NCI-H446 treated with DMSO at 0.1 percent for 48 hours (cell line): ENCODE results near the gene TSACC.
"Not testable (repeated sequence)": the region's sequence is repeated elsewhere in the genome, so short reads cannot be mapped to it uniquely, and the experiment has no call there.

Source experiments
- DNase-seq: peaks from one replicate; lab custom pipeline; 2025; lab: John Stamatoyannopoulos, UW

TSACC gene

DNA sequence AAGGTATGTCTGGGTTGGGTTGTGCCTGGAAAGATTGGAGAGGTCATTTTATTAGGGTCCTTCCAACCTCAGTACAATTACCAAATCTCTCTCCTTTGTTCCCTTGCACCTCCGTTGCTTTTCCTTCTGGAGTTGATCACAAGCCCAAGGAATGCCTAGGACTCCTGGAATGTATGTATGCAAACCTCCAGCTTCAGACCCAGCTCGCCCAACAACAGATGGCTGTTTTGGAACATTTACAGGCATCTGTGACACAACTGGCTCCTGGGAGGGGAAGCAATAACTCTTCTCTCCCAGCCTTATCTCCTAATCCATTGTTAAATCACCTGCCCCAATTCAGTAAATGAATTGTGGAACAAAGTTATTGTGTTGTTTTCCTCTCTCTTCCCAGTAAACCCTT is 8.3 kb downstream of the TSACC start:
- no peak for DNase-seq

DNA sequence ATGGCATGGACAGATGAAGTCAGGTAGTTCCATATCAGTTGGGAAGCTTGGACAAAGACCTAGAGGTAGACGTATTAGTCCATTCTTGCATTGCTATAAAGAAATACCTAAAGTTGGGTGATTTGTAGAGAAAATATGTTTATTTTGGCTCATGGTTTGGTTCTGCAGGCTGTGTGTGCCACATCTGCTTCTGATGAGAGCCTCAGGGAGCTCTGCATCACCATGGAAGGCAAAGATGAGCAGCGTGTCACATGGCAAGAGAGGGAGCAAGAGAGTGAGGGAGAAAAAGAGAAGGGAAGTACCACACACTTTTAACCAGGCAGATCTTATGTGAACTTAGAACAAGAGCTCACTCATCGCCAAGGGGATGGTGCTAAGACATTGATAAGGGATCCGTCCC is 9.0 kb downstream of the TSACC start:
- DNase-seq = no peak

DNA sequence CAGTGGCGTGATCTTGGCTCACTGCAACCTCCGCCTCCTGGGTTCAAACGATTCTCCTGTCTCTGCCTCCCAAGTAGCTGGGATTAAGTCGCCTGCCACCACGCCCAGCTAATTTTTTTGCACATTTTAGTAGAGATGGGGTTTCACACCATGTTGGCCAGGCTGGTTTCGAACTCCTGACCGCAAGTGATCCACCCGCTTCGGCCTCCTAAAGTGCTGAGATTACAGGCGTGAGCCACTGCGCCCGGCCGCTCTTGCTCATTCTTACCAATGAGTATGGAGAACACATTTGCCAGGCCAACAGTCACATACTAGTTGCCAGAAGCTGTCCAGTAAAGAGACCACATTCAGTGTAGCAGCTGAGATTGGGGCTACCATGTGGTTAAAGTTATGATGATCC is 14.2 kb downstream of the TSACC start:
- not testable (repeated sequence) for DNase-seq

DNA sequence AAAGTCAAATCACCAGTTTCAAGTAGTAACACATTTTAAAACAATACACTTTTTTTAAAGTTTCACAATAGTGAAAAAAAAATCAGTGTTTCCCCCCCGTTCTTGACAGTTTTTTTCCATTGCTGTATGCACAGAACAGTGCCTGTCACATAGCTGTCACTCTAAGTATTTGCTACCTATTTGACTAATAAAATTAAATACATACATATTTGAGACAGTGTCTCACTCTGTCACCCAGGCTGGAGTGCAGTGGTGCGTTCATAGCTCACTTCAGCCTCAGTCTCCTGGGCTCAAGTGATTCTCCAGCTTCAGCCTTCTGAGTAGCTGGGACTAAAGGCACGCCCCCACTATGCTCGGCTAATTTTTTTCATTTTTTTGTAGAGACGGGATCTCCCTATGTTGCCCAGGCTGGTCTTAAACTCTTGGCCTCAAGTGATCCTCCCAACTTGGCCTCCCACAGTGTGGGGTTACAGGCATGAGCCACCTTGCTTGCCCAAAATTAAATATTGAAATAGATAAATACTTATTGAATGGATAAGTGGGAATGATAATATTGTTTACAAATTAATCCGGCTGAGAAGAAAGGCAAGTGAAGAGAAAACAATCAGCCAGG is 18.0 kb downstream of the TSACC start:
- no peak for DNase-seq

DNA sequence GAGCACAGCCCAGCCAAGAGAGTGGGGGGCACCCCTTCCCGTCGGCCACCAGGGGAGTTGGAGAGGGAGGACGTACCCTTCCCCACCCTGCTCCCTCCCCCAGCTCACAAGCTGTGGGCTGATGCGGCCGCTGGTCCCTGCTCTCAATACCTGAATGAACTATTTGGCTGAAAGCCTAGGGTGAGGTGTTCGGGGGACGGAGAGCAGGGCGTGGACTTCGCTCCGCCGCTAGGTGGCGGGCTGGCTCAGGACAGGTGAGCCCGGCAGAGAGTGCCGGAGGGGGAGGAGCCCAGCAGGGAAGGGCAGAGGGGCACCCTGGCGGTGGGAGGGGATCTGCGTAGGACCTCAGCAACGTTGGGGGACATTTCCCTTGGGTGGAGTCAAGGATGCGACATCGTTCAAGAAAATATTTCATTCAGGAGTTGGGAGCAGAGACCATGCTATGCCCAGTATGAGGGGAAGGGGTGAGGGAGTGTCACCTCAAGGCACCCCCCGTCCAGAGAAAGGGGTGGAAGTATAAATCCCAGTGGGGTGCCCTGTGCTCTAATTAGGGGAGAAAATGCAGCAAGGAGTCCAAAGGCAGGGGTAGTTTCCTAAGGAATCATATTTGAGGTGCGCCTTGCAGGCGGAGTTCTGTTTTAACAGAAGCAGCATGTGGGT is 18.7 kb downstream of the TSACC start:
- no peak for DNase-seq

DNA sequence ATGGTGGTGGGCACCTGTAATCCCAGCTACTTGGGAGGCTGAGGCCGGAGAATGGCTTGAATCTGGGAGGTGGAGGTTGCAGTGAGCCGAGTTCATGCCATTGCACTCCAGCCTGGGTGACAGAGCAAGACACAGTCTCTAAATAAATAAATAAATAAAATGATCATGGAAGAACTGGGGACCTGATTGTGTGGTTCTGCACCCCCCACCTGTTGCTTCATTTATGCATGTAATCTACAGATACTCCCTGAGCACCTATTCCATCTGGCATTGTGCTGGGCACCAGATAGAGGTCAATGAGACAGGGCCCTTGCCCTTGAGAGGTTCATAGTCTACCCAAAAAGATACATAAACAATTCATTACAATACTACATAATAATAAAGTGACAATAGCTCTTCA is 19.7 kb downstream of the TSACC start:
- DNase-seq = no peak

DNA sequence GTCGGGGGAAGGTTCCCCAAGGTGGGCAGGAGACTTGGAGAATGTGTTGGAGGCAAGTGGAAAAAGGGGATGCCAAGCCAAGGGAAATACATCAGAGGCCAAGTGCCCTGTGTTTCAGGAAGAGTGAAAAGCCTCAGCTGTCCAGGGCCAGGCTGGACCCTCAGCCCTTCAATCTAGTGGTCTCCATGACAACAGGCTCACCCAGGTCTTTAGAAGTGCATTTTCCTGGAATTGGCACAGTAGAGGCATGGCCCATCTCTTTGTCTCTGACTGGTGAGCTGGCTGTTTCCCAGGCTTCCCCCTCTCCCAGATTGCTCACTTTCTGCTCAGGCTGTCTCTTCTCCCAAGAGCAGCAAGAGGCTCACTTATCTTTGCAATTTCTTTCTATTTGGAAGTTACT is 20.3 kb downstream of the TSACC start:
- no peak for DNase-seq

DNA sequence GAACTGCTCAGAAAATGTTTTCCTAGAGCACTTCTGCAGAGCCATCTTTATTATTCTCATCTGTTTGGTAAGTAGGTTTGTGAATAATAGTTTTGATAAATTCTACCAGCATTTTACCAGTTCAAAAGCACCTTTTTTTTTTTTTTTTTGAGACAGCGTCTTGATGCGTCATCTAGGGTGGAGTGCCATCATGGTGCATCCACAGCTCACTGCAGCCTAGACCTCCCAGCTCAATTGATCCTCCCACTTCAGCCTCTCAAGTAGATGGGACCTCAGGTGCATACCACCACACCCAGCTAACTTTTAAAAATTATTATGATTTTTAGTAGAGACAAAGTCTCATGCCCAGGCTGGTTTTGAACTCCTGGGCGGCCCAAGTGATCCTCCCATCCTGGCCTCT is 20.9 kb downstream of the TSACC start:
- no peak for DNase-seq

DNA sequence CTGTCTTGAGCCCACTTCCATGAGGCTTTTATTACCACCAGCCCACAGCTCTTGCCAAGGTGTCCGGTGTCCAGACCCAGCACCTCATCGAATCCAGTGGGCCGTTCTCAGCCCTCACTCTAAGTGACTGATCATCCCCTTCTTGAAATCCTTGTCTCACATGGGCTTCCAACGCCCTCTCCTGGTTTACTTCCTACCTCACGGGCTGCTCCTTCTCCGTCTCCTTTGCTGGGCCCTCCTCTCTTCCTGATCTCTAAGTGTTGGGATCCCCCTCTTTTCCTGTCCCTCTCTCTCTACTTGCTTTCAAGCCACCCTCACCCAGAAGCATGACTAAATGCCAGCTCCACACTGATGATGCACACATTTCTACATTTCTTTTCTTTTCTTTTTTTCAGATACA is 21.6 kb downstream of the TSACC start:
- DNase-seq = no peak

DNA sequence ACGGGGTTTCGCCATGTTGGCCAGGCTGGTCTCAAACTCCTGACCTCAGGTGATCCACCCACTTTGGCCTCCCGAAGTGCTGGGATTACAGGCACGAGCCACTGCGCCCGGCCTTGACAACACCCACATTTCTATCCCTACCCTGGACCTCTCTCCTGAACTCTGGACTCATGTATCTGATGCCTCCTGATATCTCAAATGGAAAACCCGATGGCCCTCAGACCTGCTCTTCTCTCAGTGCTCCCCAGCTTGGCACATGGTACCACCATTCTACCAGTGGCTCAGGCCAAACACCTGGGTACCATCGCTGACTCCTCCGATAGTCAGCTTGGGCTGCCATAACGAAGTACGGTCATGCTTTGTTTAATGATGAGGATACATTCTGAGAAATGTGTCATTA is 22.2 kb downstream of the TSACC start:
- DNase-seq = no peak

DNA sequence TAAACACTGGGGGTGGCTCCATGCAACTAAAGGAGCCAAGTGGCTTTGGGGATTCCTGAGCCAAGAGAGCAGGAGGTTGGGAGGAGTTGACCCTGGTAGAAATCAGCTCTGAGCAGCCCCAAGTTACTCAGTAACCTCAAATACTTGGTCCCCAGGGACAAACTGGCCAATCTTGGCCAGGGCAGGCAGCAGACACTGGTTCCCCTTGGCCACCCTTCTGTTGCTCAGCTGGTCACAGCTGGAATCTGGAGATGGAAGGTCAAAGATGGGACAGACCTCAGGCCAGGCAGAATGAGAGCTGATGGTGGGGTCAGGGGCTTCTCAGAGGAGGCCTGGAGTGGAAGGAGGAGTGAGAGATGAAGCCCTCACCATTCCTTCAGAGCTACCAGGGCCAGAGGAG is 27.4 kb downstream of the TSACC start:
- no peak for DNase-seq

DNA sequence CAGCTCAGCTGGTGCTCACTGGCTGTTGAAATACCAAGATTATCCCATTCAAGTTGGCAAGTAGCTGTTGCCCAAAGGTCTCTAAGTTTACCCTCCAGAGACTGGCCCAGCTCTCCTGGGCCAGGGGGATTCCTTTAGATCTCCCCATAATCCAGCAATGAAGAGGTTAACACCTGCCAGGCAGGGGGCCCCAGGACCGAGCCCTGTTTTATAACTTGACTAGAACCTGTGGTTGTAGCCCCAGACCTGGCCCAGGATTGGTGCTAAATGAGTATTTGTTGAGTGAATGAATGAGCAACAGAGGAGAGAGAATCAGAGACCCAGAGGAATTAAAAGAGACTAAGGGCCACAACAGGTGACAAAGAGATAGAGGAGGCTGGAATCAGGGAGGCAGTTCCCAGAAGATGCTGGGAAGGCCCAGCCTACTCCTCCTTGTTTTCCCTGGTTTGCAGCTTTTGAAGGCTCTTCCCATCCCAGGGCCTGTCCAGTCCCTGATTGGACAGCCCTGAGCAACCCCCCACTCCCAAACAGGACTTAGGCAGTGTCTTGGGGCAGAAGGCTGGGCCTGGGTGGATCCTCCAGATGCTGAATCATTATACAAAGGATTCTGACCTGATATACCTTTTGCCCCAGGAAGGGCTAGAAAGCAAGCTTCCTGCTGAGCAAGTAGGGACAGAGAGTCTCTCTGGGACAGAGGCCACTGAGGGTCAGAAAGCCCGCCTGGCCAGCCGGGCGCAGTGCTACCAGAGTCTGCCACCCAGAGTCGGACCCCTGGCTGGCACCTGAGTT is 28.2 kb downstream of the TSACC start:
- DNase-seq = no peak

DNA sequence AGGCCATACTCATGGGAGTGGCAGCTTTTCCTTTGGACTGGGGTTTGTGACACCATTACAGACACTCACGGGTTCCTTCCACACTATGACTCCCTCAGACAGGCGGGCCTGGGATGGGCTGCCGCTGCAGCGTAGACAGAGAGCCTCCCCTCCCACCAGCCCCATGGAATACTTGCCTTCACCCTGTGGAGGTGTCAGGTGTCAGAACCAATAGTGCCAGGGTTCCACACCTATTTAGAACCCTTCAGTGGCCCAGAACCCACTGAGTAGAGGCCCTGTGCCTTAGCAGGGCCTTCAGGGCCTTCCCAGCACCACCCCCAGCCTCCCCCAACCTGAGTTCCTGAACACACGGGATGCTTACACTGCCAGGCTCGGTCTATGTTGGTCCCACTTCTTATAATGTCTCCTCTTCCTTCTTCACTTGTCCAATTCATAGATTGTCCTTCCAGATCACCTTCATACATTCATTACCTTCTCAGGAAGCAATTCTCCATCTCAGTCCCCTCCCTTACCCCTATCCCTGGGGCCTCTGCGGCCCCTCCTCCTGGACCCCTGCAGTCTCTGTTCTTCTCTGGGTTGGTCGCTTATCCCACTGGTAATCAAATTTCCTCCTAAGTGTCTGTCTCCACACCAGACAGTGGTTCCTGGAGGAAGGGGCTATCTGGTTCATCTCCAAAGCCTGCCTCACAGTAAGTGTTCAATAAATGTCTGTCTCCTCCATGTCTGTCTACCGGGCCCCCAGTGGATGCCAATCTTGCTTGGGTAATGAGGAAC is 29.2 kb downstream of the TSACC start:
- no peak for DNase-seq

DNA sequence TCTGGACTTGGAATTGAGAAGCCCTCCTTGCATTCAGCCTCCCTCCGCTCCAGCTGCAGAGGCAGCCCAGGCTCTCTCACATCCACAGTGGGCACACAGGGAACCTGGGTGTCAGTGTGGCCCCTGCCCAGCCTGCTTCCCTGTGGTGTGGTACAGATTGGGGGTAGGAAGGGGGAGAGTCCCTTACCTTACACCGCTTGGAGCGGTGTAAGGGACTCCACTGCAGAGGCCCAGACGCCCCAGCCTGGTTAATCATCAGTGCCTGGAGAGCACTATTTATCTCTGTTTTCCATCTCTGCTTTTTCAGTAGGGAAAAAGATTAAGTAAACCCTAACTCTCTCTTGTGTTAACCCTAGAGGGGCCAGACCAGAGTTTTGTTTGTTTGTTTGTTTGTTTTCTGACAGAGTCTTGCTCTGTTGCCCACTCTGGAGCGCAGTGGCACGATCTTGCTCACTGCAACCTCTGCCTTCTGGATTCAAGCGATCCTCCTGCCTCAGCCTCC is 29.9 kb downstream of the TSACC start:
- DNase-seq = no peak

DNA sequence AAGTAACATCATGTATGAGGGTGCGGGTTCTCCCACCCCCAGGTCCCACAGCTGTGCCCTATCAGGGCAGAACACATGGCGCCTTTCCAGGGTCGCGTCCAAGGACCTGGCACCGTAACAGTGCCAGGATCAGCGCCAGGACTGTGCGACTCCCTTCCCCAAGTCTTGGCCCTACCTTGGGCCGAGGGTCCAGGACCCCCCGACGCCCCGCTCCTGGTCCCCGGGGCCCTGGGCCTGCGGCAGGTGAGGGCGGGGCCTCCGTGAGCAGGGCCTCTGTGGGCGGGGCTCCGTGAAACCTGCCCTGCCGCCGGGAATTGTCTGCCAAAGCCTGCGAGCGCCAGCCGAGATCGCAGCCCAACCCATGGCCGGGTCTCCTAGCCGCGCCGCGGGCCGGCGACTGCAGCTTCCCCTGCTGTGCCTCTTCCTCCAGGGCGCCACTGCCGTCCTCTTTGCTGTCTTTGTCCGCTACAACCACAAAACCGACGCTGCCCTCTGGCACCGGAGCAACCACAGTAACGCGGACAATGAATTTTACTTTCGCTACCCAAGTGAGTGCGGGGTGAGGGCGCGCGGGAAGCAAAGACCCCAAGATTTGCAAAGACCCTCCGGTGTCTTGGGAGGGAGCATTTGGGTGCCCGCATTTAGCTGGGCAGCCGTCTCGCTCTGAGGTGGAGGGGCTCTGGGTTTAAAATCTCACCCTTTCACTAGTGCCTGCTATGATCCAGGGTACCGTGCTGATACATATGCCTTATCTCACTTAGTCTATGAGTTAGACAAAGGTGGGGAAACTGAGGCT is 30.8 kb downstream of the TSACC start, which contains the start of gene RHBG:
TSS of gene RHBG (plus strand) at position 323 of the 796 bp plus-strand sequence. CDS start at position 362, 39 bp downstream.
- DNase-seq = no peak

DNA sequence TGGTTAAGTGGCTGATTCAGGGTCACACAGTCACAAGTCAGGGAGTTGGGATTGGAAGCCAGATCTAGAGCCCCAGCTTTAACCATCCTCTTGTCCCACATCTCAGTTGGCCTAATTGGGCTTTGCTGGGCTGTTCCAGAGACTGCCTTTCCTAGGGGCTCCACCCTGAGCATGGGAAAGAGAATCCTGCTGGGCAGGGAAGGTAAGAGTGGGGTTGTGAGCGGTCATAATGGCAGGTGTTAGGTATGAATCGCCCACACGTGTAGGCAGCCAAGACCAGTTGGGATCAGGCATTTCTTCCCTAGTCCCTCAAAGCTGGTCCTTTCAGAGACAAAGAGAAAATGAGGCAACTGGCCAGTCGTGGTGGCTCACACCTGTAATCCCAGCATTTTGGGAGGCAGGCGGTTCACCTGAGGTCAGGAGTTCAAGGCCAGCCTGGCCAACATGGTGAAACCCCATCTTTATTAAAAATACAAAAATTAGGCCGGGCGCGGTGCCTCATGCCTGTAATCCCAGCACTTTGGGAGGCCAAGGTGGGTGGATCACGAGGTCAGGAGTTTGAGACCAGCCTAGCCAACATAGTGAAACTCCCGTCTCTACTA is 31.5 kb downstream of the TSACC start:
- DNase-seq = not testable (repeated sequence)

DNA sequence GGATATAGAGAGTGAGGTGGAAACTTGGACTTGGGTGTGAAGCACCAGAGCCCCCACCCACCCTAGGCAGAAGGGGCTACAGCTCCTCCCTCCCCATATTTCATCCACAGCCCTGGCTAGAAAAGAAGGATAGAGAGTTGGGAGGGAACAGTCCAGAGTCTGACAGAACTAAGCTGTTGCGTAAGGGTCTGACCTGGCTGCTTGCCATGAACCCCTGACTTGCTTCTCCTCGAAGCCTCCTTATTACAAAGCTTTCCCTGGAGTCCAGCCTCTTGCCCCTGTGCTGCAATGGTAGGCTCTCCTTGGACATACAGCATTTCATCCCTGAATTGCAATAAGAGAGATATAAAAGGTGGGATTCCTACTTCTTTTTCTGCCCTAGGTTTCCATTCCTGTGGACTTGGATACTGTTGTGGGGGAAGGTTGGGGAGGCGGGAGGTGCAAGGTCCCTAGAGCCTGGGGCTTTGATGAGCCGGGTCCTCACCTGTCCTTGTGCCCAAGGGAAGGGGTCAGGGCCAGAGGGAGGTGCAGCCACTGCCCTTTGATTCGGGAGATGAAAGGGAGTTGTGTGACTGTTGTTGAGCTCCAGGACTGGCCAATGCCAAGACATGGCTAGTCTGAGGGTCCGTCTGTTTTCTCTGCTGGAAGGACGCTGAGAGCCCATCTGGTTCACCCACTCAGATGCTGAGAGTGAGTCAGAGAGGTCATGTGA is 33.4 kb downstream of the TSACC start:
- peak; percentile 29 for DNase-seq

DNA sequence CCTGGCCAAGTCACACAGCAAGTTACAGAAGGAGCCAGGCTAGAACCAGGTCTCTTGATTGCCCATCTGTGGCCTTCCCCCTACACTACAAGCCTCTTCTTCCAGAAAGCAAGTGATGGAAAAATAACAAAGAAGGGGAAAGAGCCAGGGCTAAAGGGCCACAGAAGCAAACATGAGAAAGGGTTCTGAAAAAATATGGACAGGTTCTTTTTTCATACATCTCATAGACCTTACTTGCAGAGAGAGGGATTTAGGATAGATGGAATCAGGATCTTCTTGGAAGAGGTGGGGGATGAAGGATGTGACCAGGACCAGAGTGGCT is 33.9 kb downstream of the TSACC start:
- no peak for DNase-seq

DNA sequence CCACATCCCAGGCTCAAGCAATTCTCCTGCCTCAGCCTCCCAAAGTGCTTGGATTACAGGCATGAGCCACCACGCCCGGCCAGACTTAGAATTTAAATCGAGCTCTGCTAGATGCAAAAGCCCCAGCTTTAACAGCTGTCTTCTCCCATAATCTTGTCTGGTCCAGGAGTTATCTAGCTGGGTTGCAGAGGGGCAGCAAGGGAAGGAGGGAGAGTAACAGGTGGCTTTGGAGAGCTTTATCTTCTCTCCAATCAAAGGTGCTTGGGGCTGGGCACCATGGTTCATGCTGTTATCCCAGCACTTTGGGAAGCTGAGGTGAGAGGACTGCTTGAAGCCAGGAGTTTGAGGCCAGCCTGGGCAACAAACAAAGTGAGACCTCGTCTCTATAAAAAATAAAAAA is 34.5 kb downstream of the TSACC start:
- no peak for DNase-seq

DNA sequence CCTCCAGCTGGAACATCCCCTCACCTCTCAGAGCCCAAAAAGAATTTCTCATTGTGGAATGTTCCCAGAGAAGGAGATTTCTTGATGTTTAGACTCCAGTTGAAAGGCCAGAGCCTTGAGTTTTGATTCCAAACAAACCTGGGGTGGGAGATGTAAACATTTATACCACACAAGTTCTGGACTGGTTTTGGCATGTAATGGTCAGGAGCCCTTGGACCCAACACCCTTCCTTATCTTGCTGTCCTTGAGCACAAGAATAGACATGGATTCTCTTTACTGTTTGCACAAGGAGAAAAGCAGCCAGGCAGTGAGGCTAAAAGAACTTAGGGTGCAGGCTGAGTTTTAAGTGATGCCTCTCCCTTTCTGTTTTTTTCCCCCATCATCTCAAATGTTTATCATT is 35.2 kb downstream of the TSACC start:
- no peak for DNase-seq

DNA sequence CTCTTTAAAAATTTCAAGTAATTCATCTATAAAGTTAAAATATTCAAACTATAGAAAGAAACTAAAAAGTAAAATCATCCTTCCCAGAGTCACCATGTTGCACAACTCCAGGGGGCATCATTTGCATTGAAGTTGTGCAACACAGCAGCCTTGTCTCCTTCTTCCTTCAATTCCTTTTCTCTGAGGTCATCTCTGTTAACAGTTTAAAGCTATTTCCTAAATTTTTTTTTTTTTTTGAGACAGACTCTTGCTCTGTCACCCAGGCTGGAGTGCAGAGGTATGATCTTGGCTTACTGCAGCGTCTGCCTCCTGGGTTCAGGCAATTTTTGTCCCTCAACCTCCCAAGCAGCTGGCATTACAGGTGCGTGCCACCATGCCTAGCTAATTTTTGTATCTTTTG is 37.8 kb downstream of the TSACC start:
- no peak for DNase-seq
